DND-41 (cell line): ENCODE data around the gene BPIFB2.

Experiments
- EZH2 ChIP-seq: IDR thresholded peaks from 3 replicates; pipeline ENCODE4 v1.6.1; 2012; ENCODE audit warnings: borderline replicate concordance, low read depth, mild to moderate bottlenecking, moderate library complexity, low read length, inconsistent platforms; ENCODE audit not compliant: severe bottlenecking
- TF ChIP-seq, protein P1 (sequence below): IDR thresholded peaks from 2 replicates; pipeline ENCODE4 v1.5.1; 2012; ENCODE audit warnings: borderline replicate concordance, low read length, moderate library complexity, mild to moderate bottlenecking; ENCODE audit not compliant: poor library complexity, severe bottlenecking; ENCODE audit errors: extremely low read depth

DNA sequence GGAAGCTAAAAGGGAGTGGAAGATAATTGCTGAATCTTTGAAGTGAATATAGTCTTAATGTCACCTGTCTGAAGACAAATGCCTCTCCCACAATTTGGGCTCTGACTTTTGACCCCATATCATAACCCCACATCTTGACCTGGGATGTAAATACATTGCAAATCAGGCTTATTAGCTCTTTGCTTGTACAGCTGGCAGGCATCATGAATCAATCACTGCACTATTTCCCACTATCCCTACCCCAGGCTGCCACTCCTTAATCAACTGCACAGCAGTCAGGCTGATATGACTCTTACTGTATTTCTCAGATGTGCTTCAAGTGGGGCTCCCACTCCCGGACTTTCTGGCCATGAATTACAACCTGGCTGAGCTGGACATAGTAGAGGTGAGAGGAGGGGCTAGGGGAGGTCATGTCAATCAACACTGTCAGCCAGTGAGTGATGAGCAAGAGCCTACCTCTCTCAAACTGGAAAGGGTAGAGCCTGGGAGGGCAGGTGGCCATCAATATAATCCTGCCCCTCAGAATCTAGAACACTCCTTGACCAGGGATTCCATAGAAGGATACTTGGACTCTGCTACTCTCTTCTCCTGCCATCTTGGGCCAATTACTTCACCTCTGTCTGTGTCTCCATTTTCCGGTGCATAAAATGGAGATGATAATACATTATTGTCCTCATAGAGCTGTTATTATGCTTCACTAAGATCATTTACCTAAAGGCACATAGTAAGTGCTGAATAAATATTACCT, 35.7 kb downstream of the BPIFB2 start:
- TF ChIP-seq, protein P1, sequence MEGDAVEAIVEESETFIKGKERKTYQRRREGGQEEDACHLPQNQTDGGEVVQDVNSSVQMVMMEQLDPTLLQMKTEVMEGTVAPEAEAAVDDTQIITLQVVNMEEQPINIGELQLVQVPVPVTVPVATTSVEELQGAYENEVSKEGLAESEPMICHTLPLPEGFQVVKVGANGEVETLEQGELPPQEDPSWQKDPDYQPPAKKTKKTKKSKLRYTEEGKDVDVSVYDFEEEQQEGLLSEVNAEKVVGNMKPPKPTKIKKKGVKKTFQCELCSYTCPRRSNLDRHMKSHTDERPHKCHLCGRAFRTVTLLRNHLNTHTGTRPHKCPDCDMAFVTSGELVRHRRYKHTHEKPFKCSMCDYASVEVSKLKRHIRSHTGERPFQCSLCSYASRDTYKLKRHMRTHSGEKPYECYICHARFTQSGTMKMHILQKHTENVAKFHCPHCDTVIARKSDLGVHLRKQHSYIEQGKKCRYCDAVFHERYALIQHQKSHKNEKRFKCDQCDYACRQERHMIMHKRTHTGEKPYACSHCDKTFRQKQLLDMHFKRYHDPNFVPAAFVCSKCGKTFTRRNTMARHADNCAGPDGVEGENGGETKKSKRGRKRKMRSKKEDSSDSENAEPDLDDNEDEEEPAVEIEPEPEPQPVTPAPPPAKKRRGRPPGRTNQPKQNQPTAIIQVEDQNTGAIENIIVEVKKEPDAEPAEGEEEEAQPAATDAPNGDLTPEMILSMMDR = no peak
- no peak for TF ChIP-seq EZH2
